GM19468 (cell line): ENCODE data around the gene GGA1.

Experiments
- ATAC-seq: cut with Tn5 transposase; IDR thresholded peaks from one replicate; pipeline ENCODE4 v1.9.1; 2021; ENCODE audit warnings: mild to moderate bottlenecking, moderate library complexity, moderate number of reproducible peaks; ENCODE audit not compliant: unreplicated experiment; ENCODE audit errors: extremely low read depth

The GGA1 gene

GRCh38 chr22:37669586-37669985 is 61.0 kb downstream of the GGA1 start:
- no peak for ATAC-seq

DNA sequence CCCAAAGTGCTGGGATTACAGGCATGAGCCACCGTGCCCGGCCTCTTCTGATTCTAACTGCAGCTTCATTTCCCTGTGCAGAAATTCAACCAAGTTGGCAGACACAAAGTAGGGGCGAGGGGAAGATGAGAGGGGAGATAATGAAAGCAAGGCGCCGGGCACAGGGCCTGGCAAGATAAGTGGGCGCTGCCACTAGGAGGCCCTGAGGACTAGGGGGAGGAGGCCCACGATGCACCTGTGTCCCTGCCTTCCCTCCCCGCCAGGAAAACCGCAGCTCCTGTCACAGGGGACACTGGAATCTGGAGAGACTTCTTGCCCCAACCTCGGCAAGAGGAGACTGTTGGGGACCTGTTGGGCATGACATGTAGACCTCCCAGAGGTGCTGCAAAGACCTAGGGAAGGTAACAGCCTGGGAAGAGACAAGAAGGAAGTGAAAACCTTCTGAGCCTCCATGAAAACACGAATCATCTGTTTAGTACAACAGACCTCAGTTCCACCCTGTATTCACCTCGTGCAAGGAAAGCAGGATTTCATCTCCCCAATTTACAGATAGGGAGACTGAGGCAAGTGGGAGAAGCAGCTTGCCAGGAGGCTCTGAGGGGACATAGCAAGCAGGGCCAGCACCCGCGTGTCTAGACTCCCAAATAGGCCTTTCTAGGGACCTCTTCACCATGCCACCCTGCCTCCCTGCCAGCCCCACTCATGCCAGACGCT is 63.7 kb downstream of the GGA1 start:
- ATAC-seq = no peak

DNA sequence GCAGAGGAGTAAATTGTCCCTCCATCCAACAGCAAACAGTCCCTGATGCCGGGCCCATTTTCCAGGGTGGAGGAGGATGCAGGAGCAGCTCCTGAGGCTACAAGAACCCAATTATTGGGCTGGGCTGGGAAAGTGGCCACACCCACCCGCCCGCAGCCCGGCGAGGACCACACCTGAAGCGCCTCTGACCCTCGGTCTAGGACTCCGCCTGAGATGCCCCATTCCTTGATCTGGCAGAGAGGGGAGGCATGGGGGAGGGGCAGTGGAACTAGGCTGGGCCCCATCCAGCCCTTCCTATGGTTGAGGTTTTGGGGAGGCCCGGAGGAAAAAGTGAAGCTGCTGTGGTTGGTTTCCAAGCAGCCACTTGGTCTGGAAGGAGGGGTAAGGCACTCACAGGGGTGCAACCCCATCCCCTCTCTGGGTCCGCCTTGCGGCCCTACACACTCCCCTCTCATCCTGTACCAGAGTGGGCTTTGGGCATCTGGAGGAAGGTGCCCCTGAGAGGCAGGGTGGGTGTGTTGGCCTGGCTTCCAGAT is 64.4 kb downstream of the GGA1 start:
- no peak for ATAC-seq

DNA sequence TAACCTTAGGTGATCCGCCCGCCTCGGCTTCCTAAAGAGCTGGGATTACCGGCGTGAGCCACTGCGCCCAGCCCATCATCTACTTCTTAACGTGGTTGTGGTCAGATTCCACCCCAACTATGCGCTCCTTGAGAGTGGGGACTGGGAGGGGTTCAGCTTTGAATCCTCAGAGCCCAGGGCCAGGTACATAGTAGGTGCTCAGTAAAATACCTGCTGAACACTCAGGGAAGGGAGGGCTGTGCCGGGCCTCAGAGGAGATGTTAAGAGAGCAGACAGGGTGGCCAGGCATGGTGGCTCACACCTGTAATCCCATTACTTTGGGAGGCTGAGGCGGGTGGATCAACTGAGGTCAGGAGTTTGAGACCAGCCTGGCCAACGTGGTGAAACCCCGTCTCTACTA is 65.6 kb downstream of the GGA1 start:
- ATAC-seq = no peak

- ATAC-seq = no peak
Measured at GRCh38 chr22:37674951-37675929, 66.6 kb downstream of the GGA1 start, which contains the start of gene LGALS1. LGALS1 (plus strand) TSS chr22:37675636; CDS start chr22:37675703, 67 bp downstream.

DNA sequence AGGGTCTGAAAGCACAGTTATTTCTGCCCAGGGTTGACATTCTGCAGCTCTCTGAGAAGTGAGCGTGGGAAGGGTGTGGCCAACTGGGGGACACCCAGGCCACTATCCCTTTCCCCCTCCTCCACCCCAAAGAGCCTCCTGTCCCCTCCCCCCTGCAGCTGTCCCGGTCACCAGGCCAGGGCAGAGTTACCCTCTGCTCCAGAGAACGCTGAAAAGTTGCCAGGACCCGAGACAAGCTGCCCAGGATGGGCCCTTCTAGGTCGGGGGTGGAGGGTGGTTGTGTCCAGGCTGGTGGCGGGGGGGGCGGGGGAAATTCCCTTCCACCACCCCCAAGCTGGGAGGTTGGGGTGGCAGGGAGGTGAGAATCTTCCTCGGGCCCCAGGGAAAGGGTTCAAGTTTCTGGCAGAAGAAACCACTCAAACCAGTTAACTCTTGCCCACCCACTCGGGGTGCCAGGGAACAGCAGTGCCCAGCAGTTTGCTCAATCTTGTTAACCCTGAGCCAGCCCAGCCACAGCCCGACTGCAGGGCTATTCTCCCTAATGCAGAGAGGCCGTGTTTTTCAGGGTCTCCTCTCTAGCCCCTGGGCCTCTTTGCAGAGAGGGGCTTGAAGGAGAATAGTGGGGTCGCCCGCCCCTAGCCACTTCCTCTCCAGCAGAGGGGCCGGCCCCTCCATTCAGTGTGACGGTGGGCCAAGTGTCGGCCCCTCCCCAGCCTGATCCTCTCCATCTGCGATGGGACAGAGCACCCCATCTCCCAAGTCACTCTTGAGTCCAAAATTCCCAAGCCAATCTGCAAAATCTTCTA is 67.5 kb downstream of the GGA1 start:
- ATAC-seq = no peak

DNA sequence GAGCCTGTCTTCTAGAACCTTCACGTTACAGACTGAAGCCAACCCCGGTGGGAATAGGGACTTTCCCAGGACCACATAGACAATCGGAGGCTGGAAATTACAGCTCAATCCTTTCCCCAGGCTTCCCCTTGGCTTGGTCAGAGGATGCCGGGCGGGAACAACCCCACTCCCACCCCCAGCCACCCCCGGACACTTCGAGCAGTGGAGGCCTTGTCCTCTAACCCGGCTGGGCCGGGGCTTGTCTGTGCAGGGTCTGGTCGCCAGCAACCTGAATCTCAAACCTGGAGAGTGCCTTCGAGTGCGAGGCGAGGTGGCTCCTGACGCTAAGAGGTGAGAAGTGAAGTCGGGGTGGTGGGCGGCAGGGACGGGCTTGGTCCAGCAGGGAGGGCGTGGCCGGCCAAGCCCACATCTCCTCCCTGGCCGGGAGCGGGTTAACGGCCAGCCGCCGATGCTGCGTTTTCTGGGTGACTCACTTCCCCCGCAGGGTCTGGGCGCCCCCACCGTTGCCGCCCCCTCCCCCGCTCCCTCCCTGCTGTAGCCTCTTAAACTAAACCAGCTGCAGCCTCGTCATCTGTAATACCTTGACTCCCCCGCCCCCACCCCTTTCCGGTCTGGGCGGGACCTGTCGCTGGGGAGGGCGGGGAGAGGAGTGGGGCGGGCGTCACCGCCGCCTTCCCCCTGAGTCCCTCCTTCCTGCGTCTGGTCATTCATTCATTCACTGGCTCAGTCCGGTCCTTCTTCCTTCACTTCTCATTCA is 68.3 kb downstream of the GGA1 start:
- ATAC-seq = no peak

GRCh38 chr22:37677493-37677974 is 68.9 kb downstream of the GGA1 start:
- ATAC-seq = no peak

DNA sequence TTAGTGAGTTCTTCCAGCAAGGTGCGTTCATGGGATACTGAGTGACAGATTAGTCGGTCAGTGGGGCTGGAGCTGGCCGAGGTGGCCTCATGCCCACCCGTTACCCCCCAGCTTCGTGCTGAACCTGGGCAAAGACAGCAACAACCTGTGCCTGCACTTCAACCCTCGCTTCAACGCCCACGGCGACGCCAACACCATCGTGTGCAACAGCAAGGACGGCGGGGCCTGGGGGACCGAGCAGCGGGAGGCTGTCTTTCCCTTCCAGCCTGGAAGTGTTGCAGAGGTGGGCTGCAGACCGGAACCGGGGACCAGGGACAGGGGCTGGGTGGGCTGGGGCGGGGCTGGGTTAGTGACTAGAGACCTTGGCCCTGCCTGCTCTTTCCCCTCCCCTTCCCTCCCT is 69.7 kb downstream of the GGA1 start:
- ATAC-seq = no peak

DNA sequence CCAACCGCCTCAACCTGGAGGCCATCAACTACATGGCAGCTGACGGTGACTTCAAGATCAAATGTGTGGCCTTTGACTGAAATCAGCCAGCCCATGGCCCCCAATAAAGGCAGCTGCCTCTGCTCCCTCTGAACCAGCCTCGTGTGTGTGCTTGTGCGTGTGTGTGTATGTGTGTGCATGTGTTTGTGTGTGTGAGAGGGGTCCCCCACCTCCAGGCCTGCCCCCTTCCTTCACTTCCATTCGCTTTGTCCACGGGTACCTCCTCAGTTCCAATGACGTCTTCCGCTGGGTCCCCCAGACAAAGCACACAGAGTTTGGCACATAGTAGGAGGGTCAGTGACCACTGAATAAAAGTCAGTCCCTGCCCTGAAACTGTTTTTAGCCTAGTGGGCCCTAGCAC is 71.0 kb downstream of the GGA1 start:
- no peak for ATAC-seq

- no peak for ATAC-seq
Measured at GRCh38 chr22:37680191-37680851, 71.7 kb downstream of the GGA1 start.

- no peak for ATAC-seq
Measured at GRCh38 chr22:37681001-37681424, 72.4 kb downstream of the GGA1 start.

DNA sequence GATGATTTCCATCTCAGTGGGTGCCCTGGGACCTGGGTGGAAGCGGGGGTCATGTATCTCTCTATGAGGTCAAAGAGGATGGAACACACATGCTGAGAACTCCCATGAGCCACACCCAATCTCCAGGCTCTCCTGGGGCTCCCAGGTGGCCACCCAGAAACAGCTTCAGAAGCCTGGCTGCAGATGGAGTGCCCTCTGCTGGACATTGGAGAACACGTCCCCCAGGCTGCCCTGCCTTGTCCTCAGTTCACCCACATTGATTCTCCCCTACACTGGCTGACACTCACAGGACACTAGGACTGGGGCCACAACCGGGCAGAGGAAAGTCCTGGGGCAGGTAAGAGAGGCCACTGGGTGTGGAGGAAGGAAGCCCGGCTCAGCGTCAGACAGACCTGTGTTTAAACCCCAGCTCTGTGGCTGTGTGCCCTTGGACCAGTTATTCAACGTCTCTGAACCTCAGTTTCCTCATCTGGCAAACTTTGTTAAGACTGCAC is 73.0 kb downstream of the GGA1 start:
- no peak for ATAC-seq
